Glomerular visceral epithelial cell (primary cell): ENCODE data around the gene DUSP21.
"Not testable (repeated sequence)": the region's sequence is repeated elsewhere in the genome, so short reads cannot be mapped to it uniquely, and the experiment has no call there.

ENCODE experiments used
- DNase-seq: peaks from one replicate; pipeline ENCODE4 v3.0.0-alpha.2; 2016; ENCODE audit errors: extremely low spot score

The DUSP21 gene

GRCh38 chrX:44843753-44844152 lies at the start of gene DUSP21:
TSS of gene DUSP21 (plus strand) at chrX:44844021. CDS start at chrX:44844133, 112 bp downstream.
- no peak for DNase-seq

- no peak for DNase-seq
Observed at GRCh38 chrX:44795945-44796450, 47.8 kb upstream of the DUSP21 start.

- no peak for DNase-seq
Observed at GRCh38 chrX:44802613-44803012, 41.2 kb upstream of the DUSP21 start.

GRCh38 chrX:44815681-44816080 lies 28.1 kb upstream of the DUSP21 start:
- no peak for DNase-seq

GRCh38 chrX:44816367-44816766 lies 27.5 kb upstream of the DUSP21 start:
- DNase-seq: no peak

GRCh38 chrX:44817029-44817428 lies 26.8 kb upstream of the DUSP21 start:
- no peak for DNase-seq

GRCh38 chrX:44822601-44823000 lies 21.2 kb upstream of the DUSP21 start:
- no peak for DNase-seq

- not testable (repeated sequence) for DNase-seq
Observed at GRCh38 chrX:44823193-44823592, 20.6 kb upstream of the DUSP21 start.

GRCh38 chrX:44828008-44828605 lies 15.7 kb upstream of the DUSP21 start:
- DNase-seq: peak; percentile 51

- DNase-seq: no peak
Observed at GRCh38 chrX:44829832-44830231, 14.0 kb upstream of the DUSP21 start.

GRCh38 chrX:44842550-44843317 lies 1.1 kb upstream of the DUSP21 start:
- DNase-seq: no peak

- no peak for DNase-seq
Observed at GRCh38 chrX:44843318-44843702, 511 bp upstream of the DUSP21 start.

- DNase-seq: no peak
Observed at GRCh38 chrX:44844204-44844603, 383 bp downstream of the DUSP21 start.

- peak; percentile 5 for DNase-seq
Observed at GRCh38 chrX:44850891-44851290, 7.1 kb downstream of the DUSP21 start.

- DNase-seq: peak; percentile 11
Observed at GRCh38 chrX:44871114-44871645, 27.4 kb downstream of the DUSP21 start.

- peak; percentile 8 for DNase-seq
Observed at GRCh38 chrX:44871931-44872820, 28.4 kb downstream of the DUSP21 start.

GRCh38 chrX:44872821-44873414 lies 29.1 kb downstream of the DUSP21 start, which contains the start of gene KDM6A:
TSS of gene KDM6A (plus strand) at chrX:44873188. CDS start at chrX:44873552, 364 bp downstream.
- DNase-seq: peak; percentile 96

- DNase-seq: peak; percentile 38
Observed at GRCh38 chrX:44873415-44874276, 29.8 kb downstream of the DUSP21 start.

- DNase-seq: peak; percentile 35
Observed at GRCh38 chrX:44874420-44875184, 30.8 kb downstream of the DUSP21 start.

GRCh38 chrX:44875185-44875489 lies 31.3 kb downstream of the DUSP21 start:
- no peak for DNase-seq
